Kidney (tissue), 14 donors: ENCODE measurements around the gene OR2J1. TPM values are rescaled to one million over a fixed set of nuclear protein-coding genes. Genes with fewer than 3 reads are reported as not detected.
"Not testable (repeated sequence)": the region's sequence is repeated elsewhere in the genome, so short reads cannot be mapped to it uniquely, and the experiment has no call there.

Experiments
- DNase-seq, 5 donors: peaks; one replicate each; pipeline ENCODE4 v3.0.0-alpha.2; 2013 to 2020
- FAIRE-seq: peaks from 2 replicates; lab custom pipeline; 2012; peaks lifted over from hg19 to GRCh38; lab: Jason Lieb, UNC
- H3K27ac ChIP-seq, 2 donors: one replicate each; pipeline ENCODE4 v1.7.0; 2013; ENCODE audit warnings: low read depth in 2 of 2, low read length in 2 of 2, inconsistent platforms in 1 of 2
- H3K27me3 ChIP-seq: one replicate; pipeline ENCODE4 v1.7.1; 2013; ENCODE audit warnings: low read length, inconsistent platforms; ENCODE audit not compliant: control insufficient read depth, insufficient read depth
- H3K36me3 ChIP-seq, 3 donors: one replicate each; pipeline versions ENCODE4 v1.7.0 to v1.7.1; 2013; ENCODE audit warnings: low read length in 3 of 3, control low read depth in 1 of 3, inconsistent platforms in 1 of 3; ENCODE audit not compliant: insufficient read depth in 3 of 3, control insufficient read depth in 2 of 3
- H3K4me1 ChIP-seq, 3 donors: one replicate each; pipeline versions ENCODE4 v1.7.0 to v1.7.1; 2013; ENCODE audit warnings: low read length in 3 of 3, inconsistent platforms in 1 of 3, low read depth in 1 of 3; ENCODE audit not compliant: control insufficient read depth in 2 of 3, insufficient read depth in 2 of 3
- H3K4me3 ChIP-seq, 3 donors: one replicate each; pipeline versions ENCODE4 v1.7.0 to v1.8.1; 2013; ENCODE audit warnings: low read length in 3 of 3, control low read depth in 1 of 3, inconsistent platforms in 1 of 3
- H3K9ac ChIP-seq, 3 donors: one replicate each; pipeline versions ENCODE4 v1.7.0 to v1.7.1; 2013; ENCODE audit warnings: low read length in 3 of 3, control low read depth in 1 of 3, inconsistent platforms in 1 of 3
- H3K9me3 ChIP-seq, 3 donors: one replicate each; pipeline versions ENCODE4 v1.7.0 to v1.7.1; 2013; ENCODE audit warnings: low read length in 3 of 3, control low read depth in 1 of 3, inconsistent platforms in 1 of 3; ENCODE audit not compliant: control insufficient read depth in 2 of 3, insufficient read depth in 1 of 3
- intact Hi-C: fragments of 100-400 bp; cut with DNase I; formaldehyde crosslinking; loops from one replicate; pipeline ENCODE4 v1.11.1; 2022
- polyA plus RNA-seq: library from polyadenylated mRNA; stranded (reverse); fragments of 350-450 nt; fragmentation: Illumina TruSeq; extraction: RNeasy Lipid Tissue Mini Kit (QIAGEN cat#74804); gene quantifications from one replicate; pipeline ENCODE4 v1.2.3, GENCODE V29; 2014; ENCODE audit warnings: low read depth, low replicate concordance; ENCODE audit not compliant: insufficient read depth
- total RNA-seq: library from RNA; stranded (reverse); fragmentation: NEBNext Ultra II Directional; extraction: Animal tissue kit (Norgen Biotek cat#: 25700); gene quantifications from one replicate; pipeline ENCODE4 v1.2.1, GENCODE V29; 2021
- TF ChIP-seq, protein P1 (sequence below): IDR thresholded peaks from 3 replicates; pipeline ENCODE4 v1.5.1; 2012; ENCODE audit warnings: mild to moderate bottlenecking, moderate library complexity, borderline replicate concordance; ENCODE audit not compliant: insufficient read depth; ENCODE audit errors: extremely low read depth
- donor health status: control.
- donor health status: control.
- donor health status: control.
- donor health status: control.
- donor health status: control.
- donor health status: DM: yes; HTN: yes; CAD: no.
- donor health status: Normal renal cell carcinoma (clear cell type).

OR2J1 gene
- total and polyA plus RNA-seq, 2 donors from 2014 or later, result not detected

DNA sequence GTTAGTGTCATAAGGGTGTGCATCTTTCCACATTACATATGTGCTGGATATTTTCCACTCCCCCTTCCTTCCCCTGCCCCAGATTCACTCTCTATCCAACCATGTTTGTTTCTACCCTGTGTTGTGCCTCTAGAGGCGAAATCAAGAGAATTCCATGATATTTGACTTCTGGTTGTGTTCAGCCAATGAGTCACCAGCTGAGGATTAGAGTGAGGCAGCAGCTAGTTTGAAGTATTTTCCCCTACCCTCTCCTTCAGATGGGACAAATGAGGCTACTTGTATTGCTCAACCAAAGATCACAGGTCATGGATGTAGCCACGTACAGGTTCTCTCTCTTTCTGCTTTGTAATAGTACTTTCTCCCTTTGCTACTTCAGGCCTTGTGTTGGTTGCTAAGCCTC is 46.9 kb downstream of the OR2J1 start:
- DNase-seq (no peak), FAIRE-seq (no peak)

DNA sequence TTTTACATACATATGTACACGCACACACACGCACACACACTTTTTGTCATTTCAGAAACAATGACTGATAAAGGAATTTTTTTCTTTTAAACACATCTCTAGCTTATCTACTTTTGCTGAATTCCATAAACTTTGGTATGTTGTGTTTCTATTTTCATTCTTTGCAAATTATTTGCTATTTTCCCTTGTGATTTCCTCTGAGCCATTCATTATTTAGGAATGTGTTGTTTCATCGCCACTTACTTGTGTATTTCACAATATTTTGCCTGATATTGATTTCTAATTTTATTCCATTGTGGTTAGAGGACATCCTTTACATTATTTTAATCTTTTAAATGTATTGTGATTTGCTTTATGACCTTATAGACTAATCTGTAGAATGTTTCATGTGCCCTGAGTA is 47.8 kb downstream of the OR2J1 start:
- Histone ChIP-seq H3K27me3 (no peaks in the 10 kb centered on the region), H3K36me3 (no peaks in the 10 kb centered on the region), H3K27ac (no peak overlapping the region), H3K4me3 (no peak overlapping the region), H3K4me1 (no peaks in the 10 kb centered on the region), H3K9ac (no peak overlapping the region), H3K9me3 (peaks cover 0 to 6% (median 0%) of the 10 kb centered on the region in 3 donors)
- TF ChIP-seq, protein P1, sequence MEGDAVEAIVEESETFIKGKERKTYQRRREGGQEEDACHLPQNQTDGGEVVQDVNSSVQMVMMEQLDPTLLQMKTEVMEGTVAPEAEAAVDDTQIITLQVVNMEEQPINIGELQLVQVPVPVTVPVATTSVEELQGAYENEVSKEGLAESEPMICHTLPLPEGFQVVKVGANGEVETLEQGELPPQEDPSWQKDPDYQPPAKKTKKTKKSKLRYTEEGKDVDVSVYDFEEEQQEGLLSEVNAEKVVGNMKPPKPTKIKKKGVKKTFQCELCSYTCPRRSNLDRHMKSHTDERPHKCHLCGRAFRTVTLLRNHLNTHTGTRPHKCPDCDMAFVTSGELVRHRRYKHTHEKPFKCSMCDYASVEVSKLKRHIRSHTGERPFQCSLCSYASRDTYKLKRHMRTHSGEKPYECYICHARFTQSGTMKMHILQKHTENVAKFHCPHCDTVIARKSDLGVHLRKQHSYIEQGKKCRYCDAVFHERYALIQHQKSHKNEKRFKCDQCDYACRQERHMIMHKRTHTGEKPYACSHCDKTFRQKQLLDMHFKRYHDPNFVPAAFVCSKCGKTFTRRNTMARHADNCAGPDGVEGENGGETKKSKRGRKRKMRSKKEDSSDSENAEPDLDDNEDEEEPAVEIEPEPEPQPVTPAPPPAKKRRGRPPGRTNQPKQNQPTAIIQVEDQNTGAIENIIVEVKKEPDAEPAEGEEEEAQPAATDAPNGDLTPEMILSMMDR, result no peak
- intact Hi-C loops, result no loop called here
- FAIRE-seq (no peak), DNase-seq (no peak)

More for the DNA sequence above, 46.9 kb downstream of the OR2J1 start:
- intact Hi-C loops, result no loop called here
- Histone ChIP-seq H3K9ac (no peak overlapping the region), H3K36me3 (no peaks in the 10 kb centered on the region), H3K4me1 (no peaks in the 10 kb centered on the region), H3K27me3 (no peaks in the 10 kb centered on the region), H3K9me3 (peaks cover 0 to 6% (median 0%) of the 10 kb centered on the region in 3 donors), H3K4me3 (no peak overlapping the region), H3K27ac (no peak overlapping the region)
- TF ChIP-seq, protein P1, result no peak

DNA sequence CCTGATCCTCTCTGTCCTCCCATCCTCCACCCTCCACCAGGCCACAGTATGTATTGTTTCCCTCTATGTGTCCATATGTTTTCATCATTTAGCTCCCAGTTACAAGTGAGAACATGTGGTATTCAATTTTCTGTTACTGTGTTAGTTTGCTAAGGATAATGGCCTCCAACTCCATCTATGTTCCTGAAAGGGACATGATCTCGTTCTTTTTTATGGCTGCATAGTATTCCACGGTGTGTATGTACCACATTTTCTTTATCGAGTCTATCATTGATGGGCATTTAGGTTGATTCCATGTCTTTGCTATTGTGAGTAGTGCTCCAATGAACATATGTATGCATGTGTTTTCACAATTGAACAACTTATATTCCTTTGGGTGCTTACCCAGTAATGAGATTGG is 50.2 kb downstream of the OR2J1 start:
- DNase-seq, FAIRE-seq, intact Hi-C loops, H3K4me1 ChIP-seq, H3K9me3 ChIP-seq, H3K36me3 ChIP-seq, H3K4me3 ChIP-seq, H3K27ac ChIP-seq, H3K27me3 ChIP-seq, H3K9ac ChIP-seq: not testable (repeated sequence)

Other genes with a start within 250 kb of the OR2J1 start
- 47.7 TPM for gene TRIM27, start 175.5 kb upstream of the OR2J1 start, total RNA-seq
- gene TRIM27, start 175.5 kb upstream of the OR2J1 start, polyA plus RNA-seq, result 33.9 TPM
- 1.6 TPM for gene ZNF311, start 94.2 kb upstream of the OR2J1 start, total RNA-seq
- 0.77 TPM for gene ZNF311, start 94.2 kb upstream of the OR2J1 start, polyA plus RNA-seq
- gene OR2W1, start 54.3 kb upstream of the OR2J1 start, total RNA-seq, result not detected
- not detected for gene OR2W1, start 54.3 kb upstream of the OR2J1 start, polyA plus RNA-seq
- gene OR2B3, start 12.2 kb upstream of the OR2J1 start, total RNA-seq, result not detected
- gene OR2B3, start 12.2 kb upstream of the OR2J1 start, polyA plus RNA-seq, result not detected
- not detected for gene OR2J3, start 8.6 kb downstream of the OR2J1 start, total RNA-seq
- gene OR2J3, start 8.6 kb downstream of the OR2J1 start, polyA plus RNA-seq, result not detected
- not detected for gene OR2J2, start 71.4 kb downstream of the OR2J1 start, total RNA-seq
- not detected for gene OR2J2, start 71.4 kb downstream of the OR2J1 start, polyA plus RNA-seq
- not detected for gene OR14J1, start 202.2 kb downstream of the OR2J1 start, total RNA-seq
- gene OR14J1, start 202.2 kb downstream of the OR2J1 start, polyA plus RNA-seq, result not detected